H1 (cell line): Measurements from ENCODE around the gene TMEM120A. TPM values are rescaled to one million over a fixed set of nuclear protein-coding genes. Genes with fewer than 3 reads are reported as not detected.

ENCODE experiments used
- CBX5 ChIP-seq: fragments of 300-800, 300-1000 bp; sonication (generic); IDR thresholded peaks from 2 replicates; pipeline ENCODE4 v1.7.1; 2016; ENCODE audit warnings: antibody characterized with exemption, low read length, low read depth
- CEBPB ChIP-seq: IDR thresholded peaks from 2 replicates; pipeline ENCODE4 v1.6.1; 2012; ENCODE audit warnings: low read depth, low read length
- EGR1 ChIP-seq: IDR thresholded peaks from 2 replicates; pipeline ENCODE4 v1.6.1; 2011; ENCODE audit warnings: low read depth, low read length, borderline replicate concordance
- KDM1A ChIP-seq: fragments of 200-600, 300-600 bp; sonication (generic); IDR thresholded peaks from 2 replicates; pipeline ENCODE4 v1.7.1; 2016; ENCODE audit warnings: mild to moderate bottlenecking, low read length, borderline replicate concordance
- POLR2AphosphoS5 ChIP-seq: IDR thresholded peaks from 2 replicates; pipeline ENCODE4 v1.6.1; 2011; ENCODE audit warnings: low read depth, low read length
- SP1 ChIP-seq: IDR thresholded peaks from 2 replicates; pipeline ENCODE4 v1.6.1; 2011; ENCODE audit warnings: low read depth, low read length
- polyA plus RNA-seq, 7 experiments: library from polyadenylated mRNA; depleted of rRNA in 3 of 7; stranded (reverse) in 5 of 7; unstranded in 2 of 7; fragments of >200 nt in 5 of 7; fragments of 200-250 nt in 2 of 7; gene quantifications; 1 replicate in 5 of 7; 2 replicates in 1 of 7; 4 replicates in 1 of 7; pipeline versions ENCODE4 v1.2.1 to v1.2.3, GENCODE V29; 2011 to 2013; ENCODE audit warnings: missing spikeins in 2 of 7, mixed read lengths in 2 of 7
- total RNA-seq: library from RNA; stranded (reverse); fragmentation: NEBNext Ultra II Directional; extraction: Animal tissue kit (Norgen Biotek cat#: 25700); gene quantifications from 2 replicates; pipeline ENCODE4 v1.2.1, GENCODE V29; 2021
- TF ChIP-seq, protein P1 (sequence below): IDR thresholded peaks from 2 replicates; pipeline ENCODE4 v1.6.1; 2011; ENCODE audit warnings: low read length, improper control_type of control experiment

The TMEM120A gene
- total and polyA plus RNA-seq, 2 of the 8 experiments (the other 6 are each of a cell fraction or from before 2014, with no cell fraction given) = 15.6 to 49.9 TPM

DNA sequence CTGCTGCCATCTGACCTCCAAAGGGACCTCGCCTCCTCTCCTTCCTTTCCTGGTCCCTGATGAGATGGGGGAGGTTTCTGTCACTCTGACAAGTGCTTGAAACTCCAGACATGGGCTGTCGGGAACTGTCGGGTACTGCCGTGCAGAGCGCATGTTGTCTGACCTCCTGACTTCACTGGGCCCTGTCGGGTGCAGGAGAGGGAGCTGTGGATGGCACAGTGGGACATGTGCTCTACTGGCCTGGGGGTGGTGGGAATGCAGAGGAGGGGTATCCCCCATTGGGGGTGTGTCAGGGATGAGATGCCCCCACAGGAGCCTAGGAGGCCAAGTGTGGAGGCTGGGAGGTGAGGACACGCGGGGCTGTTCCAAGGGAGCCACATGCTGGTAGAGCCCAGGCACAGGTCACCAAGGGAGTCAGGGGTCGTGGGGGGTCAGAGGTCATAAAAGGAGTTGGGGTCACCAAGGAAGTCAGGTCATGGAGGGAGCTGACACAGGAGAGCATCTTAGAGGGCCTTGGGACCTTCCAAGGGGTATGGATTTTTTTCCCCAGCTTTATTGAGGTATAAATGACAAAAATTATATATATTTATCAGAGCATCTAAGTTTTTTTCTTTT lies 30.9 kb downstream of the TMEM120A start (continued):
- TF ChIP-seq KDM1A (no peak), SP1 (no peak), CEBPB (no peak), EGR1 (no peak), CBX5 (no peak), POLR2AphosphoS5 (no peak)
- TF ChIP-seq, protein P1, sequence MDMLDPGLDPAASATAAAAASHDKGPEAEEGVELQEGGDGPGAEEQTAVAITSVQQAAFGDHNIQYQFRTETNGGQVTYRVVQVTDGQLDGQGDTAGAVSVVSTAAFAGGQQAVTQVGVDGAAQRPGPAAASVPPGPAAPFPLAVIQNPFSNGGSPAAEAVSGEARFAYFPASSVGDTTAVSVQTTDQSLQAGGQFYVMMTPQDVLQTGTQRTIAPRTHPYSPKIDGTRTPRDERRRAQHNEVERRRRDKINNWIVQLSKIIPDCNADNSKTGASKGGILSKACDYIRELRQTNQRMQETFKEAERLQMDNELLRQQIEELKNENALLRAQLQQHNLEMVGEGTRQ = no peak
